D721Med (cell line): ENCODE results near the gene CARD14.
"Not testable (repeated sequence)": the region's sequence is repeated elsewhere in the genome, so short reads cannot be mapped to it uniquely, and the experiment has no call there.

Experiments
- DNase-seq: peaks from one replicate; pipeline ENCODE4 v3.0.0; 2011; ENCODE audit warnings: low spot score; ENCODE audit not compliant: insufficient read length
- FAIRE-seq: peaks from 2 replicates; lab custom pipeline; 2011; peaks lifted over from hg19 to GRCh38; lab: Jason Lieb, UNC
- CTCF ChIP-seq: IDR thresholded peaks from 2 replicates; pipeline ENCODE4 v1.5.1; 2012; ENCODE audit warnings: mild to moderate bottlenecking, control low read depth; ENCODE audit not compliant: insufficient read depth; ENCODE audit errors: missing control alignments

The CARD14 gene

GRCh38 chr17:80152081-80152702 lies 17.6 kb upstream of the CARD14 start:
- no peak for TF ChIP-seq CTCF
- FAIRE-seq (no peak), DNase-seq (no peak)

DNA sequence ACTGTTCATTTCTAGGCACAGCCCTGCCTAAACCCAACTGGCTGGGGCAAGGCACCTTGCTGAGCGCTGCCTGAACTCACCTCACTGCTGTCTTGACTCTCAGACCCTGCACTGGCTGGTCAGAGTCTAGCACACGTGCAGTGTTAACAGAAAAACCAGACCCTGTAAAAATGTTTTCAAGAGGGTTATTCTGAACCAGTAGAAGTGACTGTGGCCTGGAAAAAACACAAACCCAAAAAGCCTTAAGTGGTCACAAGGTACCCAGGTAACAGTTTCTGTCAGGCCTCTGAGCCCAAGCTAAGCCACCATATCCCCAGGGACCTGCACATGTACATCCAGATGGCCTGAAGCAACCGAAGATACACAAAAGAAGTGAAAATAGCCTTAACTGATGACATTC lies 16.8 kb upstream of the CARD14 start:
- FAIRE-seq (no peak), DNase-seq (no peak)

GRCh38 chr17:80154166-80154565 lies 15.7 kb upstream of the CARD14 start:
- DNase-seq, result no peak
- TF ChIP-seq CTCF, result no peak
- FAIRE-seq, result no peak

More for the DNA sequence above, 16.8 kb upstream of the CARD14 start:
- TF ChIP-seq CTCF, result no peak

DNA sequence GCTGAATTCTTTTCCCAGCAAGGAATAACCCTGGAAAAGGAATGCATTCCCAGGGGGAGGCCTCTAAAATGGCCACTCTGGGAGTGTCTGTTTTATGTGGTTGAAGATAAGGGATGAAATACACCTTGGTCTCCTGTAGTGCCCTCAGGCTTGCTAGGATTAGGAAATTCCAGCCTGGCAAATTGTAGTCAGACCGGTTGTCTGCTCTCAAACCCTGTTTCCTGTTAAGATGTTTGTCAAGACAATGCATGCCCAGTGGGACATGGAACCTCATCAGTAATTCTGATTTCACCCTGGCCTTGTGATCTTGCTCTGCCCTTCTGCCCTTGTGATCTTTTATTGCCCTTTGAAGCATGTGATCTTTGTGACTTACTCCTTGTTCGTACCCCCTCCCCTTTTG lies 14.2 kb upstream of the CARD14 start:
- not testable (repeated sequence) for DNase-seq, FAIRE-seq

DNA sequence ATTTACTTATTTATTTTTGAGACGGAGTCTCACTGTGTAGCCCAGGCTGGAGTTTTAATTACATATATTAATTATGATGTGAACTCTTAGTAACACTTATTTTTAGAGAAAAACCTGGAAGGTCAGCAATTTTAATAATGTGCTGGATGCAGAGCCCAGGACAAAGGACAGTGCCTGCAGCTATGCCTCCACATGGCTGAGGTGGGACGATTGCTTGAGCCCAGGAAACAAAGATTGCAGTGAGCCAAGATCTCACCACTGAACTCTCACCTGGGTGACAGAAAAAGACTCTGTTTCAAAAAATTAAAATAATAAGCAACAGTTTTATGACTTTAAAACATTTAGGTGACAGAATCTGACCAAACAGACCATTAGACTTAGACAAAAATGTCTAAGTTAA lies 11.0 kb upstream of the CARD14 start:
- no peak for TF ChIP-seq CTCF
- FAIRE-seq, result no peak
- no peak for DNase-seq

DNA sequence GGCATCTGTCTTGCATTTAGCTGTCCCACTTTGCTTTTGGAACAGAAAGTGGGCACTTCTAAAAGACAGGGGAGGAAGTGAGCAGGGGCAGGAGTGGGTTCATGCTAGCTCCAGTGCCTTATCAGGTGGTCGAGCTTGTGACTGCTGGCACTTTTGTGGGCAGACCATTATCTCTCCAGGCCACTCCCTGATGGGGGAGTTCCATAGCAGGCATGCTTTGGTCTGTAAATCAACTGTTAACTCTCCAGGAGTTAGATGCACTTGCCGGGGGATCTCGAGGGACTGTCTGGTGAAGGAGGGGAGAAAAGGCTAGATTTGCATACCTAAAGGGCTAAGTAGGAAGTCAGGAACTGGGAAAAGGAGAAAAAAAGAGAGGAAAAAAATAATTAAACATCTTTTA lies 9.3 kb upstream of the CARD14 start:
- no peak for FAIRE-seq
- no peak for DNase-seq
- no peak for TF ChIP-seq CTCF

DNA sequence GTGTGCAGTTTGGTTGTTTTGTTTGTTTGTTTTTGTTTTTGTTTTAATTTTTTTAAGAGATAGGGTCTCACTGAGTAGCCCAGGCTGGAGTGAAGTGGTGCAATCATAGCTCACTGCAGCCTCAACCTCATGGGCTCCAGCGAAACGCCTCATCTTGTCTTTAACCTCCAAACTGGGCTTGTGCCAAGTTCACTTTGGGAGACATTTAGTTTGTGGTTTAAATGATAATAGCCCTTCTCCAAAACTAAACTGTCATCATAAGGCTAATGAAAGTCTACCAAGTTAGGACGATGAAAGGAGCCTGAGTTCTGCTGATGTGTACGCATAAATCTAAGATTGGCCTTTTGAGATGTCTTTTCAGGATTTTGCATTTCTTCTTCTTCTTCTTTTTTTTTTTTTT lies 6.5 kb upstream of the CARD14 start:
- DNase-seq (no peak), FAIRE-seq (no peak)
- no peak for TF ChIP-seq CTCF

DNA sequence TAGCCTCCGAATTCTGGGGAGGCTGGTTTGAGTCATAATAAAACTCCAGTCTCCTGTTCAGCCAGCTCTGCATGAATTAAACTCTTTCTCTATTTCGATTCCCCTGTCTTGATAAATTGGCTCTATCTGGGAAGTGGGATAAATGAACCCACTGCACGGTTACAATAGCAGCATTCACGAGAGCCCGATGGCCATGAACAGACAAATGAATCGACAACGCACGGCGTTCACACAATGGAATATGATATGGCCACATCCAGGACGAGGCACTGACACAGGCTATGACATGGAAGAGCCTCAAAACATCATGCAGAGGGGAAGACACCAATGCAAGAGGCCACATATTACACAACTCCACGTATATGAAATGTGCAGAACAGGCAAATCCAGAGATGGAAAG lies 5.6 kb upstream of the CARD14 start:
- TF ChIP-seq CTCF, result no peak
- DNase-seq, result no peak
- no peak for FAIRE-seq
